PC-9 (cell line): ENCODE data around the gene SYNPR.

ENCODE experiments used
- EZH2 ChIP-seq: fragments of 200-600 bp; sonication (generic); IDR thresholded peaks from 2 replicates; pipeline ENCODE4 v1.8.0; 2017; ENCODE audit warnings: antibody characterized with exemption, low read depth
- TF ChIP-seq, protein P1 (sequence below): fragments of 200-600 bp; sonication (generic); conservative IDR thresholded peaks from 2 replicates; pipeline ENCODE4 v1.6.1; 2017; ENCODE audit warnings: mixed run types, antibody characterized with exemption, mild to moderate bottlenecking, moderate library complexity

- no peak for TF ChIP-seq EZH2
- TF ChIP-seq, protein P1, sequence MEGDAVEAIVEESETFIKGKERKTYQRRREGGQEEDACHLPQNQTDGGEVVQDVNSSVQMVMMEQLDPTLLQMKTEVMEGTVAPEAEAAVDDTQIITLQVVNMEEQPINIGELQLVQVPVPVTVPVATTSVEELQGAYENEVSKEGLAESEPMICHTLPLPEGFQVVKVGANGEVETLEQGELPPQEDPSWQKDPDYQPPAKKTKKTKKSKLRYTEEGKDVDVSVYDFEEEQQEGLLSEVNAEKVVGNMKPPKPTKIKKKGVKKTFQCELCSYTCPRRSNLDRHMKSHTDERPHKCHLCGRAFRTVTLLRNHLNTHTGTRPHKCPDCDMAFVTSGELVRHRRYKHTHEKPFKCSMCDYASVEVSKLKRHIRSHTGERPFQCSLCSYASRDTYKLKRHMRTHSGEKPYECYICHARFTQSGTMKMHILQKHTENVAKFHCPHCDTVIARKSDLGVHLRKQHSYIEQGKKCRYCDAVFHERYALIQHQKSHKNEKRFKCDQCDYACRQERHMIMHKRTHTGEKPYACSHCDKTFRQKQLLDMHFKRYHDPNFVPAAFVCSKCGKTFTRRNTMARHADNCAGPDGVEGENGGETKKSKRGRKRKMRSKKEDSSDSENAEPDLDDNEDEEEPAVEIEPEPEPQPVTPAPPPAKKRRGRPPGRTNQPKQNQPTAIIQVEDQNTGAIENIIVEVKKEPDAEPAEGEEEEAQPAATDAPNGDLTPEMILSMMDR, result no peak
Measured at GRCh38 chr3:63611382-63611781, 333.3 kb downstream of the SYNPR start.
